Activated T-cell treated with anti-CD3 and anti-CD28 coated beads for 1 hour (primary cell): ENCODE results near the gene GPR35.
"Not testable (repeated sequence)": the region's sequence is repeated elsewhere in the genome, so short reads cannot be mapped to it uniquely, and the experiment has no call there.

Source experiments
- DNase-seq: peaks from one replicate; pipeline ENCODE4 v3.0.0-alpha.2; 2020; ENCODE audit warnings: low read depth

GPR35 gene

DNA sequence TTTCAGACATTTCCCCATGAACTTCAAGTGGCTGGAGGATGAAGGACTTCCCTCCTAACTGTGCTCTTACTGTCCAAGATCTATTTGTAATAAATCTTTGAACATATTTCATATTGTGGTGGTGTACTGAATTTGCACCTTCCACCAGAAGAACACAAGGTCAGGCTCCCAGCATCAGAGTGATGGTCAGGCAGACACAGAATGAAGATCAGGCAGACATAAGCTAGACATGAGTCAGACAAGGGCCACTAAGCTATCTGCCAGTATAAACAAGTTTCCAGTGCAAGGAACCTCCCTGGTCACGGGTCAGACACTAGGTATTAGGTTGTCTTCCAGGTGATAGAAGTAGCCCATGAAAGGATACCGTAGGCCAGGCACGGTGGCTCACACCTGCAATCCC is 37.4 kb downstream of the GPR35 start:
- DNase-seq, result no peak

DNA sequence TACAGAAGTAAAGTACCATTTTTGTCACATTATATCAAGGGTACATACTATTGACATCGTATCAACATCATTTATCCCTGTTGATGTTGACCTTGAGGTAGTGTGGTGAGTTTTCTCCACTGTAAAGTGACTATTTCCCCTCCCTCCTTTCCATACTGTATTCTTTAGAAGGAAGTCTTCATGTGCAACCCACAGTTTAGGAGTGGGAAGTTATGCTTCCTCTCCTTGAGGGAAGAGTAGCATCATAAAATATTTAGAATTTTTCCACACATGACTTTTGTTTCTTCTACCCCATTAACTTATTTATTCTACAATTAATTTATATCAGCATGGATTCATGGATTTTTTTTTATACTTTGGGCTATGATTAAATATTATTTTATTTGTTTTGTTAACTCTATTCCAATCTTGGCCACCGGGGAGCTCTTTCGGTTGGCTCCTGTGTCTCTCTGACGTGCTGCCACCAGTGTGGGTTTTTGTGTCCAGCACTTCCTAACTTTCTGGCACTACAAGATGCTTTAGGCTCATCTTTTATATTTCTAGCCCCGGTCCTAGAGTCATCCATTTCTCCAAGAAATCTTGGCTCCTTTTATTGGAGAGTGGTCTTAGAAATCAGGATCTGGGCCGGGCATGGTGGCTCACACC is 38.4 kb downstream of the GPR35 start:
- no peak for DNase-seq

DNA sequence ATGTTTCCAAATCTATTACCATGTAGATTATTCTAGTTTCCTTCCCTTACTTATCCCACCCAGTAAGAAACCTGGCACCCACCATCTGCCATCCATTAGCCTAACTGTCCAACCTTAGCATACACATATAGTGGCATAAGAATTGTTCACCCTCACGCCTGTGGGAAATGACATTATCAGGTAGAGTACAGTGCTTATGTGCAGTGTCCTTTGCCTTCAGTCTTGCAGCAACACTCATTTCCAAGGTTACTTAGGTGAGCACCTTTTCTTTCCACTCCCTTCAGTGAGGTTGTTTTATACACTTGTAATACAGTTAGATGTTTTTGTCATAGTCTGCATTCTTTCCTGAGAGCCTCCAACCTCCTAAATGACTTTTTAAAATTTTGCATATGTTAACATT is 39.3 kb downstream of the GPR35 start:
- no peak for DNase-seq

DNA sequence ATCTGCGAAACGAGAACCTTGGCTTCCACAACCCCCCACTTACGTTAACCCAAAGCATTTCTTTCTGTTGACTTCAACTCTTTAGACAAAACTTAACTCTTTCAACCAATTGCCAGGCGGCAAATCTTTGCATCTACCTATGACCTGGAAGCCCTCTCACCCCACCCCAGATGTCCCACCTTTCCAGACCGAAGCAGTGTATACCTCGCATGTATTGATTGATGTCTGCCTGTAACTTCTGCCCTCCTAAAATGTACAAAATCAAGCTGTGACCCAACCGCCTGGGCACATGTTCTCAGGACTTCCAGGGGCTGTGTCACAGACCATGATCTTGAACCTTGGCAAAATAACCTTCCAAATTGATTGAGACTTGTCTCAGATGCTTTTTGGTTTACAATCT is 45.1 kb downstream of the GPR35 start:
- DNase-seq, result no peak

DNA sequence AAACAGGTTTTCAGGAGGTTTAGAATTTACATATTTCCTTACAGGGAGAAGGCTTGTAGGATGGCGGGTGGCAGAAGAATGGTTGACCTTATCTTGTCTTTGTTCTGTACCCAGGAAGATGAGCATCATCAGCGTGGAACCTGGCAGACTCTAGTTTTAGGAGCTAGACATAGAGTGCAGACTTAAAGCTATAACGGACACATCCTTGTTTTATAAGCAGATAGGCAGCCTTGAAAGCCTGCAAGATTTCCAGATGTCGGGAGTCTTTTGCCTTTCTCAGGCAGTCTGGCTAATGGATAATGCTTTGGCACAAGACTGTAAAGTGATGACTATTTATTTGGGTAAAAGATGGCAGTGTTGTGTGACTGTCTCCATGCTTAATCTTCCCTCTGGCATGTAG is 45.7 kb downstream of the GPR35 start:
- DNase-seq, result no peak

DNA sequence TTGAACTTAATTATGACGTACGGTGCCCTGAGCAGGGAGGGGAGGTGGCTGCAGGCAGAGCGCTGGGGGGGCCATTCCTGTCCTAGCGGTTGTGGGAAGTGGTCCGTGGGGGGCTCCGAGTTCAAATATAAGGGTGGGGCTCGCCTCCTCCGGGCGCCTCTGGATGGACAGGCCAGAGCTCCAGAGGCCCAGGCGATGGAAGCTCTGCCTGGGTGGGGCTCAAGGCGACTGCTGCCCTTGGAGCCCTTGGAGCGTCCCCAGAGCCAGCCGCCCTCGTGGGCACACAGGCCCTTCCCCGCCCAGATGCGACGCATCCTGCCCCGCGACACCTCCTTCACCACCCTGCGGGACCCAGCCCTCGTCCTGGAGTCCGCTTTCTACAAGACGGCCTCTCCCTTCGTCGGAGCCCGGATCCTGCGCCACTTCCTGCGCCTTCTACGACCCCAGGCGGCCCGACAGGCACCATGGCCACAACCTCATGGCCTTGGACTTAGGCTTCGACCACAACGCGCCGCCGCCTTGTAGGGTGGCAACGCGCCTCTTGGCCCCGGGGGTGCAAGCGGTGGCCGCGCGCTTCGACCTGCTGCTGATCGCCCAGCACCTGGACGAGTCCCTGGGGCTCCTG is 46.9 kb downstream of the GPR35 start:
- no peak for DNase-seq

DNA sequence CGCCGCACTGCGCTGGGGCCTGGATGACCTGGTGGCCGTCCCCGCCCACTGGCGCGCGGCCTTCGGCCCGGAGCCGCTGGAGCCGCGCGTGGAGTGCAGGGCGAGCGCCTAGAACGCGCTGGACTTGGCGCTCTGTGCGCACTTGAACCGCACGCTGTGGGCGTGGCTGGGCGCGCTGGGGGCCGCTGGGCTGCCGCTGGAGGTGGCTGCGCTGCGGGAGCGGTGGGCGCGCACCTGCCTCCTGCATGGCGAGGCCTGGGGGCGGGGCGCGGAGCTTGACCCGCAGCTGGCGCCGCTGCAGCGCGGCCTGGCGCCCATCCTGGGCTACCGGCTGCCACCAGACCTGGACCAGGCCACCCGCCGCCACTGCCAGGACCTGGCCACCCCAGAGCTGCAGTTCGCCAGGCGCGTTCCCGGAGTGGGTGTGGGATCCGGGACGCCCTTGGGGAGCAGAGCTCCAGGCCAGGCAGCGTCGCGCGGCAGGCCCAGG is 47.5 kb downstream of the GPR35 start:
- no peak for DNase-seq

DNA sequence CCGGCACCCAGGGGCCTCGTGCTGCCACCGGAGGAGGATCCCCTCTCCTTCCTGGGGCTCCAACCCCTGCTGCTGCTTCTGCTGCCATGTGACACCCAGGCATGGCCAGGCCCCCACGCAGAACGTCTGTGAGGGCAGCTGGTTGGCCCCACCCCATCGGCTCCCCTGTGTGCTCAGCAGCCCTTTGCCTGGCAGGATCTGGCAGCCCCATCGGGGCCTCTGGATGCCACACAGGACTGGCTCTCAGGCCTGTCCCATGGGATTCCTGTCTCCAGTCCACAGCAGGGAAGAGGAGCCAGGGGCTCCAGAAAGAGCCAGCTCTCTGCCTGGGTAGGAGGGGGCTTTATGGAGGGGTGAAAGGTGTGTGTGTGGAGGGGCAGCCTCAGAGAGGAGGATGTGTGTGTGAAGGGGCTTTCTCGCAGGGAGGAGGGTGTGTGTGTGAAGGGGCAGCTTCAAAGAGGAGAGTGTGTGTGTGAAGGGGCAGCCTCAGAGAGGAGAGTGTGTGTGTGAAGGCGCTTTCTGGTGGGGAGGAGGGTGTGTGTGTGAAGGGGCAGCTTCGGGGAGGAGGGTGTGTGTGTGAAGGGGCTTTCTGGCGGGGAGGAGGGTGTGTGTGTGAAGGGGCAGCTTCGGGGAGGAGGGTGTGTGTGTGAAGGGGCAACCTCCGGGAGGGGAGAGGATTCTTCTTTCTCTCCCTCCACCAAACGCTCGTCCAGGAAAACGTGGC is 49.3 kb downstream of the GPR35 start:
- DNase-seq, result not testable (repeated sequence)

DNA sequence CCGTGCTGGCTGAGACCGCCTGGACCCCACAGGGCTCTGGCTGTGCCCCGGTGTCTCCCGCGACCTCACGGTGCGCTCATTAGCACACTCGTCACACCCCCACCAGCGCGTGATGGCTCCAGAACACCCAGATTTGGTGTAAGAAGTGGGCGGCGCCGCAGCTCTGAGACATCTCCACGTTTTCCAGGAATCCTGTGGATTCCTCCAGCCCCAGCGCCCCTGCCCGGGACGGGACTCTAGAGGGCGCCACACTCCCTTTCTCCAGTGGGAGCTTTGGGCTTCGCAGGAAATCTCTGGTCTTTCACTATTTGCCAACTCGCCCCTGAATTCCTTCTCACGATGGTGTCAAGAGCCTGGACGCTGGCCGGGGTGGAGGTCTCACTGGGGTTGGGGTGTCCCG is 50.1 kb downstream of the GPR35 start:
- DNase-seq, result not testable (repeated sequence)

DNA sequence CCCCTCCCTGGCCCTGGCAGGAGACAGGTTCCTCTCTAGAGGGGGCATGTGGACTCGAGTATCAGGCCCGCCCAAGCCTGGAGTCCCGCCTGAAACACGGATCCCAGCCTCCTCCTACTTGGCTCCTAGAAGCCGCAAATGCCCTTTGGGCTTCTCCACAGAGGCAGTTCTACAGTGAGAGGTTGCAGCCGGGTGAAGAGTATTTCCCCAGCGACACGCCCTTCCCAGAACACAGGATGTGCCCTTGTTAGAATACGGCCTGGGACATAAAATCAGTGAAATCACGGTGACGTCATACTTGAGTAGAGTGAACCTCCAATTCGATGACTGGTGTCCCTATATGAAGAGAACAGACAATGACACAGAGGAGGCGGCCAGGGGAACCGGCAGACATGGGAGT is 52.8 kb downstream of the GPR35 start:
- not testable (repeated sequence) for DNase-seq

DNA sequence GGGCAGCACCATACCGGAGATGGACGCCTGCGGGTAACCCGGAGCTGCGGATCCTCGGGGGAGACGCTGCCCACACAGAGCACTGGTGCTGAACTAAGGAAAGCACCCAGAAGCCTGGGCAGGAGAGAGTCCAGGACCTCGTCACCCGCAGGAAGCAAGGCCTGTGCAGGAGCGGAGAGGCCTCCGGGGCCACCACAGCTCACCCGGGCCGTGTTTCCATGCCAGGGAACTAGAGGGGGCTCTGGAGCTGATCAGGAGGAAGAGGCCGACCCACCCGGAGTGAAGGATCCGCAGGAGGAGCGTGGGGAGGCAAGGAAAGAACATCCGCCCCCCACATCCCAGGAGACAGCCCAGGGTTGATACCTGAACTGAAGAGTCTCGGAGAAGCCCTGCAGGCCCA is 53.6 kb downstream of the GPR35 start:
- not testable (repeated sequence) for DNase-seq

DNA sequence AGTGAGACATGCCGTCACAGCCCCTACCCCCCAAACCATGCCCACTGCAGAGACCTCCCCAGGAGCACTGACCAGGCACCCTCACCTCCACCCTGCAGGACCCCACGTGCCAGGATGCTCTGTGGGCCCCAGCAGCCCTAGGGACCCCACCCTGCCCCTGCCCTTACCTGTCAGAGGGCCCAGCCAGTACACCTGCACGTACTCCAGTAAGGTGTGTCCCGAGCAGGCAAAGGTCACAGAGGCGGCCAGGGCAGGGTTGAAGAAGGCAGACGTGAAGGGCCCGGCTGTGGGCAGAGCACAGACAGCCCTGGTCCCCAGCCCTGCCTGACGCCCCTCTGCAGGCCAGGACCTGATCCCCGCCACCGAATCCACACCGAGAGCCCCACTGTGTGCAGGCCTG is 54.9 kb downstream of the GPR35 start:
- not testable (repeated sequence) for DNase-seq
